ENCODE data around the gene IFRD1. TPM values are rescaled to one million over a fixed set of nuclear protein-coding genes. Genes with fewer than 3 reads are reported as not detected.
"Not testable (repeated sequence)": the region's sequence is repeated elsewhere in the genome, so short reads cannot be mapped to it uniquely, and the experiment has no call there.

Gene IFRD1
- total RNA-seq, 1 donor from 2014 or later = 82.6 TPM

DNA sequence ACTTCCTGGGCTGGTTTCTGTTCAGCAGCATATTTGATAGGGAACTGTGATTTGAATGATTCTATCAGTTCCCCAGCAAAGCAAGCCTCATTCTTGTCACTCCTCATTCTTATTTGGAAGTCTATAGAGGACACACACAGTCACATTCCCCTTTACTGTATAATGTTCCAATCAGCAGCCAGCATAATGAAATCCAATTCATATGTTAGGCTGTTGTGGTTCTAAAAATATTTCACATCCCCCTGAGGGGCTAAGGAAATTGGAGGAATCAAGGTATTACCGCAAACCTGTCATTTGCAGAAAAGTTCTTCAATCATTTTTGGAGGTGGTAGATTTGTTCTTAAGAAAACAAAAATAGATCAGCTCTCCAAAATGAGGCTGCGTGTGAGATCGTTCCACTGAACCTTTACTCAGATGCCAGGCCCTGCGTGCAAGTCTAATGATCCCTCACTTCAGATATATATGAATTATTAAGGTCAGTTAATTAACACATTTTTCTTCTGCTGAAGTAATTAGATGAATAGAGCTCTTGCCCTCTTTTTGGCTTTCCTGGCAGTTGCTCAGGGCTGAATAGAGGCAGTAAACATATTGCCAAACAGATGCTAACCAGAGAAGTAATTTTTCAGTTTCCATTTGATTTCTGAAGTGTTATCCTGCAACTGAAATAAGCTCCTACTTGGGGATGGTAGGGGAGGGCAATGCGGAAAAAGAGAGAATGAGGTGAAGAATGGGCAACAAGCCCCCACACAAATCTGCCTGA, 62.4 kb downstream of the IFRD1 start:
- DNase-seq (ENCODE audit: low spot score) = no peak

DNA sequence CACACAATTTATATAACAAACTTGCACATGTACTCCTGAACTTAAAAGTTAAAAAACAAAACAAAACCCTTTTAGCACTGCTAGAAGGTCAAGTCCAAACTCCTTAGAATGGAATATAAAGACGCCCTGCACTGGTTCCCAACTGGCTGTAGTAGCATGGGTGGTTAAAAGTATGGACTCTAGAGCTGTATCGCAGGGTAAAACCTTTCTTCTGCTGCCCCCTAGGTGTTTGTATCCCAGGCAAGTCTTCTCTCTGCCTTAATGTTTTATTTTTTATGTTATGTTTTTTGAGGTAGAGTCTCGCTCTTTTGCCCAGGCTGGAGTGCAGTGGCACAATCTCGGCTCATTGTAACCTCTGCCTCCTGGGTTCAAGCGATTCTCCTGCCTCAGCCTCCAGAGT, 65.7 kb downstream of the IFRD1 start:
- DNase-seq (ENCODE audit: low spot score) = no peak

- not testable (repeated sequence) for DNase-seq (ENCODE audit: low spot score)
Measured at GRCh38 chr7:112516418-112516817, 66.2 kb downstream of the IFRD1 start.

DNA sequence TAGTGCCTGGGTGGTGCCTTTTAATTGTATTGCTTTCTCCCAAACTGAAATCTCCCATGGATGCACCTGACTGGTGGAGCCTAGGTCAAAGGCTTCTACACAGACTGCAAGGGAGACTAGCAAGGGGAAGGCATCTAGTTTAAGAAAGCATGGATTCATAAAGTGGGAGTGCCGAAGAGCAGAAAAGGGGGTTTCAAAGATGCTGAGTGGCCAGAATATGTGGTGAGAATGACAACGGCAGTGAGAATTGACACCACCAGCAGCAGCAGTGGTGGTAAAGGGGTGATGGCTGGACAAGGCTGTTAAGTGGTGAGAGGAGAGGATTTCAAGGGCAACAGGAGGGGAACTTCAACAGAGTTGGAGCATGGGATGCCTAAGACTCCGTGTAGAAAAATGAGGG, 67.2 kb downstream of the IFRD1 start:
- no peak for DNase-seq (ENCODE audit: low spot score)

DNA sequence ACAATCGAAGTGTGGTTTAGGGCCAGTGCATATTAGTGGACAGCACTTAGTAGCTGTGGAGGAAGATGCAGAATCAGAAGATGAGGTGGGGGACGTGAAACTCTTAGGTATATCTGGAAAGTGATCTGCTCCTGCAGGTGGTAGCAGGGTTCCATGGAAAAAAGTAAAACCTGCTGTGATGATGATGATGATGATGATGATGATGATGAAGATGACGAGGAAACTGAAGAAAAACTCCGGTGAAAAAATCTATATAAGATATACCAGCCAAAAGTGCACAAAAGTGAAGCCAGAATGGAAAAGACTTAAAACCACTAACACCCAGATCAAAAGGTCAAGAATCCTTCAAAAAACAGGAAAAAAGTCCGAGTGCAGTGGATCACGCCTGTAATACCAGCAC, 70.5 kb downstream of the IFRD1 start:
- DNase-seq (ENCODE audit: low spot score) = no peak

DNA sequence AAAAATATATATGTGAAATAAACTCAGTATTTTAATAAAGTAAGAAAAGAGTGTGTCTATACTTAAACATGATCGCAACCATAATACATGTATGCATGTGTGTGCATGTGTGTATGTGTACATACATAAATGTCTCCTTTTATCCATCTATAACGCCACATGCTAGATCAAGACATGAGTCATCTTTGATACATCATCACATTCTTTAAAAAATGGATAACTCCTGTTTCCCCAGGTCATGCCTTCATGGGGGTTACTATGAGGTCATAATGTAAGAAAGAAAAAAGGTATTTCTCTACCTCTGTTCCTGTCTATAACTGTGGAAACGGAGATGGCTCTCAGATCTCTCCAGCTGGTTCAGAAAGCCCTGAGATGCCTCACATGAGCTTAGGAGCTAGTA, 71.7 kb downstream of the IFRD1 start:
- no peak for DNase-seq (ENCODE audit: low spot score)

GRCh38 chr7:112523871-112524270, 73.6 kb downstream of the IFRD1 start:
- DNase-seq (ENCODE audit: low spot score) = no peak

Other genes starting within 250 kb of the IFRD1 start
- gene DOCK4, start 244.1 kb upstream of the IFRD1 start, total RNA-seq = 40.9 TPM
- 10.6 TPM for gene ZNF277, start 243.8 kb upstream of the IFRD1 start, total RNA-seq
- 2.4 TPM for gene LSMEM1, start 30.5 kb downstream of the IFRD1 start, total RNA-seq